ENCODE data around the gene EXOC6B.

EXOC6B gene

DNA sequence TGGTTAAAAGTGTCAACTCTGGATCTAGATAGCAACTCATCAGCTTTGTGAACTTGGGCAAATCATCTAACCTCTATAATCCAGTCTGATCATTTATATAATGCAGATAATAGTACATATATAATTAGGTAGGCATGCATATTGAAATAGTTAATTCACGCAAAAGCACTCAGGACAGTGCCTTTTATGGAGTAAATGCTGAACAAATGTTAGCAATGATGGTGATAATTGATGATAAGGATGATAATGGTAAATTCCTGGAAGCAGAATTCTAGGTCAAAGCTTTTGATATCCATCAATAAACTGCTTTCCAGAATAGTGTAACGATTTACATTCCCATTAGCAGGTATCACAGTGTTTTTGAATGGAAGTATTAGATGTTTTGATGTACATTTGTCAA is 618.5 kb downstream of the EXOC6B start:
- Histone ChIP-seq H3K4me3 (ENCODE audit: low read length) (no peak overlapping the region), H3K4me1 (ENCODE audit: insufficient read depth, low read length) (no peaks in the 10 kb centered on the region), H3K9me3 (ENCODE audit: insufficient read depth, low read depth, low read length) (no peaks in the 10 kb centered on the region), H3K9ac (ENCODE audit: low read depth, low read length) (no peak overlapping the region), H3K27me3 (ENCODE audit: insufficient read depth, low read length) (no peaks in the 10 kb centered on the region), H3K36me3 (ENCODE audit: insufficient read depth, low read depth, low read length) (no peaks in the 10 kb centered on the region), H3K27ac (ENCODE audit: low read length) (no peak overlapping the region)

GRCh38 chr2:72205504-72205881 is 620.3 kb downstream of the EXOC6B start:
- Histone ChIP-seq H3K4me3 (ENCODE audit: low read length) (no peak overlapping the region), H3K27ac (ENCODE audit: low read length) (no peak overlapping the region), H3K27me3 (ENCODE audit: insufficient read depth, low read length) (no peaks in the 10 kb centered on the region), H3K9ac (ENCODE audit: low read depth, low read length) (no peak overlapping the region), H3K36me3 (ENCODE audit: insufficient read depth, low read depth, low read length) (no peaks in the 10 kb centered on the region), H3K9me3 (ENCODE audit: insufficient read depth, low read depth, low read length) (no peaks in the 10 kb centered on the region), H3K4me1 (ENCODE audit: insufficient read depth, low read length) (no peaks in the 10 kb centered on the region)

- Histone ChIP-seq H3K4me3 (ENCODE audit: low read length) (no peak overlapping the region), H3K27ac (ENCODE audit: low read length) (no peak overlapping the region), H3K4me1 (ENCODE audit: insufficient read depth, low read length) (no peaks in the 10 kb centered on the region), H3K9ac (ENCODE audit: low read depth, low read length) (no peak overlapping the region), H3K9me3 (ENCODE audit: insufficient read depth, low read depth, low read length) (no peaks in the 10 kb centered on the region), H3K36me3 (ENCODE audit: insufficient read depth, low read depth, low read length) (no peaks in the 10 kb centered on the region), H3K27me3 (ENCODE audit: insufficient read depth, low read length) (no peaks in the 10 kb centered on the region)
These were observed 620.9 kb downstream of the EXOC6B start for GRCh38 chr2:72204786-72205503.

- Histone ChIP-seq H3K27ac (ENCODE audit: low read length) (no peak overlapping the region), H3K36me3 (ENCODE audit: insufficient read depth, low read depth, low read length) (no peaks in the 10 kb centered on the region), H3K4me3 (ENCODE audit: low read length) (no peak overlapping the region), H3K9ac (ENCODE audit: low read depth, low read length) (no peak overlapping the region), H3K27me3 (ENCODE audit: insufficient read depth, low read length) (no peaks in the 10 kb centered on the region), H3K4me1 (ENCODE audit: insufficient read depth, low read length) (no peaks in the 10 kb centered on the region), H3K9me3 (ENCODE audit: insufficient read depth, low read depth, low read length) (no peaks in the 10 kb centered on the region)
These were observed 621.6 kb downstream of the EXOC6B start for GRCh38 chr2:72204156-72204785.

DNA sequence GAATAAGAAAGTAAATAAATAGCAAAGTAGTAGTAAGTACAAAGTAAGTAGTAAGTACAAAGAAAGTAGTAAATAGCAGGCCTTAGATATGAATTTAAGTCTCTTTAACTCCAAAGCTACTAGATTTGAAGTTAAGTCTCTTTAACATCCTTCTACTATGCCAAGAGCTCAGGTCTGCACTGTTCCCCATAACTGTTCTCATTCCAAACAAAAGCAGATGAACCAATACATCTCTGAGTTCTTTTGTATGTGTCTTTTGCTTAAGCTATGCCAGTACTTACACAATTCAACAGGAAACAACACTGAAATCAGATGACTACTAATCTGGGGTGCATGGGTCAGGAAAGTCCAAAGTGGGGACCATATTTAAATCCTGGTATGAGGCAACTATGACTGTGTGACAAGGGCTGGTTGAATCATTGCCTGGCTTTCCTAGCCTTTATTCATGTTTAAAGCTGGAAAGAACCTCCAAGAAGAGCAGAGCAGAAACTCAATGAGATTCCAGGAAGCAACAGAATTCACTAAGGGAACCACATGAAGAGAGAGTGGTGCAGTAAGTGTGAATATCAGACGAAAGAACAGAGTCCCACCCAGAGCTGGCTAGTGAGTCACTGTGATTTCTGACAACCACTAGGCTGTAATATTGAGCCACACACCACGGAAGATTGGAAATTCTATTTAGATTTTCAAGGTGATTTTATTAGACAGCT is 627.1 kb downstream of the EXOC6B start:
- Histone ChIP-seq H3K4me1 (ENCODE audit: insufficient read depth, low read length) (no peaks in the 10 kb centered on the region), H3K36me3 (ENCODE audit: insufficient read depth, low read depth, low read length) (no peaks in the 10 kb centered on the region), H3K9ac (ENCODE audit: low read depth, low read length) (no peak overlapping the region), H3K9me3 (ENCODE audit: insufficient read depth, low read depth, low read length) (no peaks in the 10 kb centered on the region), H3K27me3 (ENCODE audit: insufficient read depth, low read length) (no peaks in the 10 kb centered on the region), H3K4me3 (ENCODE audit: low read length) (no peak overlapping the region), H3K27ac (ENCODE audit: low read length) (no peak overlapping the region)

GRCh38 chr2:72193723-72194122 is 632.1 kb downstream of the EXOC6B start:
- H3K4me3 ChIP-seq (ENCODE audit: low read length): no peak overlapping the region
- no peaks in the 10 kb centered on the region for H3K36me3 ChIP-seq (ENCODE audit: insufficient read depth, low read depth, low read length)
- H3K27me3 ChIP-seq (ENCODE audit: insufficient read depth, low read length): no peaks in the 10 kb centered on the region
- H3K4me1 ChIP-seq (ENCODE audit: insufficient read depth, low read length): no peaks in the 10 kb centered on the region
- H3K9ac ChIP-seq (ENCODE audit: low read depth, low read length): no peak overlapping the region
- no peak overlapping the region for H3K27ac ChIP-seq (ENCODE audit: low read length)
- no peaks in the 10 kb centered on the region for H3K9me3 ChIP-seq (ENCODE audit: insufficient read depth, low read depth, low read length)

DNA sequence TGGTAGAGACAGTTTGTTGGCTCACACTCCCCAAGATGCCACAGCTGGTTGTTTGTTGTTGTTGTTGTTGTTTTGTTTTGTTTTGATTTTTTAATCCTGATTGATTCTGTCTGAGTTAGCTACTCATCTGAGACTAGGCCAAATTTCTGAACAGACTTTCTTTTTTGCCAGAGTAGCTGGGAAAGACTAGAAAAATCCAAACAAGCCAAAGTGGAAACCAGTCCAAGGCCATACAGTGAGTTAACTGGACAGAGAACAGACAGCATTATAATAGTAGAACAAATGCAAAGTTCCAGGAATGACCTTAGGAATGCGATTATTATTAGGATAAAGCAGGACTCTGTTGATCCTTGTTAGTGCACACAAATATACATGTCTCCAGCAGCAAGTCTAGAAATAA is 634.4 kb downstream of the EXOC6B start:
- no peaks in the 10 kb centered on the region for H3K4me1 ChIP-seq (ENCODE audit: insufficient read depth, low read length)

GRCh38 chr2:72185206-72185605 is 640.6 kb downstream of the EXOC6B start:
- H3K4me1 ChIP-seq (ENCODE audit: insufficient read depth, low read length): no peaks in the 10 kb centered on the region
- no peaks in the 10 kb centered on the region for H3K27me3 ChIP-seq (ENCODE audit: insufficient read depth, low read length)
- H3K4me3 ChIP-seq (ENCODE audit: low read length): no peak overlapping the region
- no peaks in the 10 kb centered on the region for H3K9me3 ChIP-seq (ENCODE audit: insufficient read depth, low read depth, low read length)
- H3K9ac ChIP-seq (ENCODE audit: low read depth, low read length): no peak overlapping the region
- no peak overlapping the region for H3K27ac ChIP-seq (ENCODE audit: low read length)
- no peaks in the 10 kb centered on the region for H3K36me3 ChIP-seq (ENCODE audit: insufficient read depth, low read depth, low read length)

More for the DNA sequence above, 634.4 kb downstream of the EXOC6B start:
- no peaks in the 10 kb centered on the region for H3K36me3 ChIP-seq (ENCODE audit: insufficient read depth, low read depth, low read length)
- no peaks in the 10 kb centered on the region for H3K27me3 ChIP-seq (ENCODE audit: insufficient read depth, low read length)
- no peak overlapping the region for H3K4me3 ChIP-seq (ENCODE audit: low read length)
- no peak overlapping the region for H3K9ac ChIP-seq (ENCODE audit: low read depth, low read length)
- H3K9me3 ChIP-seq (ENCODE audit: insufficient read depth, low read depth, low read length): no peaks in the 10 kb centered on the region
- no peak overlapping the region for H3K27ac ChIP-seq (ENCODE audit: low read length)

GRCh38 chr2:72183466-72183865 is 642.4 kb downstream of the EXOC6B start:
- H3K27me3 ChIP-seq (ENCODE audit: insufficient read depth, low read length): no peaks in the 10 kb centered on the region
- H3K27ac ChIP-seq (ENCODE audit: low read length): no peak overlapping the region
- no peaks in the 10 kb centered on the region for H3K9me3 ChIP-seq (ENCODE audit: insufficient read depth, low read depth, low read length)
- peaks cover 7% of the 10 kb centered on the region; the same call in 1 of the 2 replicates for H3K36me3 ChIP-seq (ENCODE audit: insufficient read depth, low read depth, low read length)
- no peak overlapping the region for H3K4me3 ChIP-seq (ENCODE audit: low read length)
- H3K9ac ChIP-seq (ENCODE audit: low read depth, low read length): no peak overlapping the region
- no peaks in the 10 kb centered on the region for H3K4me1 ChIP-seq (ENCODE audit: insufficient read depth, low read length)

DNA sequence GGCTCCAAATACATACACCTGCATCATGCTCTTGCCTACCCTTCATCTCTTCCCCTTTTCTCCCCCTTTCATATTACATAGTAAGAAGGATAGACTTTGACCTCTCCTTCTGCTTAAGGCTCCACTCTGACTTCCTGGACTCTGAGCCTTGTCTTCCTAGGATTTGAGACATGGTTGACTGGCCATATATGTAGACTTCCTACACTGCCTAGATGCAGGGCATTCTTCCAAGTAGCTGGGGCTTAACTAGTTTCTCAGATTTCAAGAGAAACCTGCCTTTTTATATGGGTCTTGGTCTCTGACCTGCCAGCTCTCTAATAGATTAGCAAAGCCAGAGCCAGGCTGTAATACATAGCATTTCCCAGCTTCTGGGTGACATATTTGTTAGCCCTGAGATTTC is 642.8 kb downstream of the EXOC6B start:
- Histone ChIP-seq H3K27ac (ENCODE audit: low read length) (no peak overlapping the region), H3K9ac (ENCODE audit: low read depth, low read length) (no peak overlapping the region), H3K4me3 (ENCODE audit: low read length) (no peak overlapping the region), H3K36me3 (ENCODE audit: insufficient read depth, low read depth, low read length) (peaks cover 7% of the 10 kb centered on the region; the same call in 1 of the 2 replicates), H3K27me3 (ENCODE audit: insufficient read depth, low read length) (no peaks in the 10 kb centered on the region), H3K9me3 (ENCODE audit: insufficient read depth, low read depth, low read length) (no peaks in the 10 kb centered on the region), H3K4me1 (ENCODE audit: insufficient read depth, low read length) (no peaks in the 10 kb centered on the region)

- H3K36me3 ChIP-seq (ENCODE audit: insufficient read depth, low read depth, low read length): peaks cover 11% of the 10 kb centered on the region; the same call in 1 of the 2 replicates
- H3K9ac ChIP-seq (ENCODE audit: low read depth, low read length): no peak overlapping the region
- no peak overlapping the region for H3K27ac ChIP-seq (ENCODE audit: low read length)
- no peaks in the 10 kb centered on the region for H3K4me1 ChIP-seq (ENCODE audit: insufficient read depth, low read length)
- H3K27me3 ChIP-seq (ENCODE audit: insufficient read depth, low read length): no peaks in the 10 kb centered on the region
- H3K4me3 ChIP-seq (ENCODE audit: low read length): no peak overlapping the region
- H3K9me3 ChIP-seq (ENCODE audit: insufficient read depth, low read depth, low read length): no peaks in the 10 kb centered on the region
These were observed 643.3 kb downstream of the EXOC6B start for GRCh38 chr2:72182547-72182946.

DNA sequence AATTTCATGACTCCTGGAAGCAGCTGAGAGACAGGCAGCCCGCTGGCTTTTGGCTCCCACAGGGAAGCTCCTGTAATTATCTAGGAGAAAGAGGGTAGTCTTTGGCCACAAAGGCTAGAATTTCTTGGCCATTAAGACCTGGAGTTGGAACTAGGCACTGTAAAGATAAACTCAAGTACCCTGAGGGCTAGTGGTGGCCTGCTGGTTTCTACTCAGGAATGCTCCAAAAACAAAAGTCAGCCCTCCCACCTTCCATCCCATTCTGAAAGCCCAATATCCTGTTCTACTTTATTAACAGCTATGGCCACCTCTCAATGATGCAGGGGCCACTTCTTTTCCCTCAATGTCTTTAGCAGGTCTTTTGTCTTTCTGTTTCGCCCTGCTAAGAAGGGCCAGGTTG is 644.2 kb downstream of the EXOC6B start:
- Histone ChIP-seq H3K27ac (ENCODE audit: low read length) (no peak overlapping the region), H3K36me3 (ENCODE audit: insufficient read depth, low read depth, low read length) (peaks cover 14% of the 10 kb centered on the region; the same call in 1 of the 2 replicates)

More for the DNA sequence above, 644.2 kb downstream of the EXOC6B start:
- H3K4me1 ChIP-seq (ENCODE audit: insufficient read depth, low read length): no peaks in the 10 kb centered on the region
- H3K9ac ChIP-seq (ENCODE audit: low read depth, low read length): no peak overlapping the region
- no peaks in the 10 kb centered on the region for H3K27me3 ChIP-seq (ENCODE audit: insufficient read depth, low read length)
- no peak overlapping the region for H3K4me3 ChIP-seq (ENCODE audit: low read length)
- H3K9me3 ChIP-seq (ENCODE audit: insufficient read depth, low read depth, low read length): no peaks in the 10 kb centered on the region

Data from iPS-20b (cell line).